Muscle layer of duodenum (tissue), 2 donors: ENCODE data around the gene TBC1D17.

Experiments
- H3K27ac ChIP-seq: one replicate; pipeline ENCODE4 v1.7.0; 2013; ENCODE audit warnings: mild to moderate bottlenecking, low read length
- H3K27me3 ChIP-seq: one replicate; pipeline ENCODE4 v1.7.0; 2013; ENCODE audit warnings: low read depth, mild to moderate bottlenecking, control low read depth, low read length
- H3K36me3 ChIP-seq, 2 donors: one replicate each; pipeline ENCODE4 v1.7.0; 2013; ENCODE audit warnings: low read length in 2 of 2, control low read depth in 1 of 2, mild to moderate bottlenecking in 1 of 2; ENCODE audit not compliant: insufficient read depth in 2 of 2, control insufficient read depth in 1 of 2
- H3K4me1 ChIP-seq, 2 donors: one replicate each; pipeline ENCODE4 v1.7.0; 2013; ENCODE audit warnings: low read length in 2 of 2, mild to moderate bottlenecking in 2 of 2, control low read depth in 1 of 2, moderate library complexity in 1 of 2; ENCODE audit not compliant: insufficient read depth in 2 of 2, control insufficient read depth in 1 of 2
- H3K4me3 ChIP-seq, 2 donors: one replicate each; pipeline ENCODE4 v1.7.0; 2013; ENCODE audit warnings: low read length in 2 of 2, low read depth in 1 of 2, mild to moderate bottlenecking in 1 of 2
- H3K9me3 ChIP-seq, 2 donors: one replicate each; pipeline ENCODE4 v1.7.0; 2013; ENCODE audit warnings: low read length in 2 of 2, control low read depth in 1 of 2, mild to moderate bottlenecking in 1 of 2; ENCODE audit not compliant: control insufficient read depth in 1 of 2
- donor health status: healthy.

Gene TBC1D17

DNA sequence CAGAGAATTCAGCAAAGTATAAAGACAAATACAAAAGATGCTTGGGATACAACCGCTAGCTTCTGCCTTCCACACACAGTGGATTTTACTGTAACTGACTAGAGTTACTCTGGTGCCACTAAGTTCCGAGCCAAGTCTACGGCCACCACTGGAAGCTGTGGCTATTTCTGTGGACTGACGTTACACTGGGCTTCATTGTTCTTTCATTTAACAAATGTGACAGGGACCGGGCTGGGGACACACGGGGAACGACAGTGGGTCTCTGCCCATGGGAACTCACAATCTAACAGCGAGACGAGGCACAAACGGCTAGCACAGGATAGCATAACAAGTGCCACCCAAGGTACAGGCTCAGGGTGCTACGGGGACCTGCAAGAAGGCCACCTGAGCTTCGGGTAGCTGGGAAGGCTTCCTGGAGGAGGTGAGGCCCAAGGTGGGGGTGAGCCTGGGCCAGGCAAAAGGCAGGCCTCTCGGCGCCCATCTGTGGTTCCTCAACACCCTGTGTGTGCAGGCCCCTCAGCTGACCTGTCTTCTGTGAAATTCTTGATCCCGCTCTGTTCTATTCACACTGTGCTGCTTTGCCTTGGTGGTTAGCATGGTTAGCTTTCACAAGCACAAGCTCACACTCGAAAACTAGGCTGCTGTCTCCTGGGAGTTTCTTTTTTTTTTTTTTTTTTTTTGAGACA lies 29.5 kb downstream of the TBC1D17 start:
- Histone ChIP-seq H3K9me3 (no peaks in the 10 kb centered on the region), H3K4me3 (no peak overlapping the region), H3K36me3 (peaks cover 7 to 38% of the 10 kb centered on the region in 2 donors), H3K27ac (no peak overlapping the region), H3K4me1 (peaks cover 3 to 9% of the 10 kb centered on the region in 2 donors), H3K27me3 (no peaks in the 10 kb centered on the region)

DNA sequence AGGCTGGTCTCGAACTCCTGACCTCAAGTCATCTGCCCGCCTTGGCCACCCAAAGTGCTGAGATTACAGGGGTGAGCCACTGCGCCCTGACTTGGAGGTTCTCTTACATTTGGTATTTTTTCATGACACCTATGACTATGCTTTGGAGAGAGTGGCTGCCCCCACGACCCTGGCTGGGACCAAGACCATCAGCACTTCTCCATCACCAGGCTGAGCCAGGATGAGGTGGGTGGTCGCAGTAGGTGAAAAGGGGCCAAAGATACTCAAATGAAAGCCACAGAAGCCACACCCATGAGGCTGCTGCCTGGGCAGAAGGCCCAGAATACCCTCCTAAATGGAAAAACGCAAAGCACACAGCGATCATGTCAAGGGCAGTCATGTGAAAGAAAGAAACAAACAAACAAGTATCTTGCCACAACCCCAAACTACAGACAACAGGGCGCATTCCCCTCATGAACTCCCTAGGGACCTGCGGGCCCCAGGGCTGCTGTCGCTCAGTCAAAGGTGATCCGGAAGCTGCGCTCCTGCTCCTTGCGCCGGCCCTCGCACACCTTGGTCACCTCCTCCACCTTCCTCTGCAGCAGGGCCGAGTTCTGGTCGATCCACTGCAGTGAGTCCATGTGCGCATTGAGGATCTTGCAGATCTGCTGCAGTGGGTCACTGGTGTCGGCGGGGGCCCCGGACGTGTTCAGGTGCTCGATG lies 30.4 kb downstream of the TBC1D17 start:
- Histone ChIP-seq H3K4me3 (no peak overlapping the region), H3K36me3 (peaks cover 7 to 38% of the 10 kb centered on the region in 2 donors), H3K4me1 (peaks cover 3 to 11% of the 10 kb centered on the region in 2 donors), H3K27me3 (no peaks in the 10 kb centered on the region), H3K27ac (no peak overlapping the region), H3K9me3 (no peaks in the 10 kb centered on the region)

DNA sequence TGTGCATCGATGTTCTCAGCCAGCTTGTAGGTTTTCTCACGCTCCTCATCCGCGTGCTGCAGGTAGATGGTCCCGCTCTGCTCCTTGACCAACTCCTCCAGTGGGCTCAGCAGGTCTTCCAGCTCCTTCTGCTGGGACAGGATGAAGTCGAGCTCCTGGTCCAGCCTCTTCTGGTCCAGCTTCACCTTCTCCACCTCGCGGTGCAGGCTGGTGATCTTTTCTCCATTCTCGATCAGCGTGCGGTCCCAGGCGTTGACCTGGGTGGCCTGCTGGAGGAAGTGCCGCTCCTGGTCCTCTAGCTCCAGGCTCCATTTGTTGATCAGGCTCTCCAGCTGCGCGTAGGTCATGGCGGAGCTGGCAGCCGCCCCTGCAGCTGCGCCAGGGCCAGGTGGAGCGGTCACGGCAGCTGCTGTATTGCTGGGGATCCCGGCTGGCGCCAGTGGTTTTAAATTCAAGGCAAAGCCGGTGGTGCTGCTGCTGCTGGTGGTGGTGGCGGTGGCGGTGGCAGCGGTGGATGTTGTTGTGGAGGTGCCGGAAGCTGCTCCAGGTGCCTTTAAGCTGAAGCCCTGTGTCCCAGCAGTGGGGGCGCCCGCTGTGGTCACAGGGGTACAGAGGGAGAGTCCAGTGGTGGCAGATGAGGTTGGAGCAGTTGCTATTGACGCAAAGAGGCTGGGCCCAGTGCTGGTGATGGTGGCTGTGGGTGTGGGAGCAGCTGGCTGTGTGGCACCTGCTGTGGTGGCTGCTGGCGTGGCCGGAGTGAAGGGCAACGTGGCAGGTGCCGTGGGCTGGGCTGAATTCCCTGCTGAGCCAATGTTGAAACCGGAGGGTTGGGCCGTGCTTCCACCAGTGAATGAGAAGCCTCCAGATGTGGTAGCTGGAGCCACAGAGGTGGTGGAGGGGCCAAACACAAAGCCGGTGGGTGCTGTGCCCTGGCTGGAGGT lies 31.2 kb downstream of the TBC1D17 start:
- Histone ChIP-seq H3K4me1 (peaks cover 3 to 13% of the 10 kb centered on the region in 2 donors), H3K27ac (no peak overlapping the region), H3K27me3 (no peaks in the 10 kb centered on the region), H3K36me3 (peaks cover 7 to 43% of the 10 kb centered on the region in 2 donors), H3K9me3 (no peaks in the 10 kb centered on the region), H3K4me3 (no peak overlapping the region)

DNA sequence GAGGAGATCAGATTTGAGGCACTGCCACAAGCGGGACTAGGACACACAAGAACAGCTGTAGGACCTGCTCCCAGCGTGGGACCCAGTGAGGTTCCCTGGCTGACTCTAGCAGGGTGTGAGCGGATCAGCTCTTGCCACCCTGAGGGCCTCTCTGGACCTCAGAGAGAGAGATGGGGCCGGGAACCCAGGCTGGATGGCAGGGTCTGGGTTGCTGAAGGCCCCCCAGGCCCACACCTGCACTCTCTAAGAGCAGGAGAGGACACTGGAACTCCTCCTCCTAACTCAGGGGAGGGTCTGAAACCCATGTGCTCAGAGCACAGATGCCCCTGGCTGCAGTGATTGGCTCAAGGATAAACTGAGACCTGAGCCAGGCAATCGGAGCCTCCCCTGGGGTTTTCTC lies 32.7 kb downstream of the TBC1D17 start:
- Histone ChIP-seq H3K27me3 (no peaks in the 10 kb centered on the region), H3K27ac (no peak overlapping the region), H3K36me3 (peaks cover 7 to 51% of the 10 kb centered on the region in 2 donors), H3K4me1 (peaks cover 3 to 13% of the 10 kb centered on the region in 2 donors), H3K9me3 (no peaks in the 10 kb centered on the region), H3K4me3 (no peak overlapping the region)

DNA sequence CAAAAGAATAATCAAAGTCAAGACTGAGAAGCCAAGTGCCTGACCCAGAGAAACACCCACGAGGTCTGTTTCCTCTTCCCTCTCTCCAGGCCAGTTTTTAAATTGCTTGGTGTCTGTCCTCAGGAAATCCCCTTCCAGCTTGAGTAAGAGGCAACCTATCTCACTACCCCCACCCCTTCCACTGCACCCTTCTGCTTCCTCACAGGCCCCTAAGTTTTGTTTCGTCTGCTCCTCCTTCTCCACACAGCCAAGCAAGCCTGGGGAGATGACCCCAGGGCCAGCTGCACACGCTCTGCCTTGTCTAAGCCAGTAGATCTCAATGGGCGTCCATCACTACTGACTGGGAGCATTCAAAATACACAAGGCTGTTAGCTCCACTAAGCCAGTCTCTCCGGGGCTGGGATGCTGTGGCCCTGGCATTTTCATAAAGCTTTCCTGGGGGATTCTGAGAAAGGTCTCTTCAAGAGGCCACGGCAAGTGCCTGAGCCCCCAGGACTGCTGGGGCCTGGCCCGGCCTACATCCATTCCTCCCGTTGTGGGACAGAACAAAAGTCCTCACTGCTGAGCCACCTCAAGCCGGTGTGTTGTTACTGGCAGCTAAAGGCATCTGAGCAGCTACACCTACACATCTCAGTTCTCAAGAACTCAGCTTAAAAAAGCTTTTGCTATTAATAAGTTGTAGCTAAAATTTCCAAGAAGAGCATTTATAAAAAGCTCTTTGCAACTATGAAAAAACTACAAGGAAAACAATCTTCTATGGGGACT lies 34.1 kb downstream of the TBC1D17 start:
- Histone ChIP-seq H3K27ac (no peak overlapping the region), H3K4me3 (no peak overlapping the region), H3K9me3 (no peaks in the 10 kb centered on the region), H3K4me1 (peaks cover 3 to 13% of the 10 kb centered on the region in 2 donors), H3K27me3 (no peaks in the 10 kb centered on the region), H3K36me3 (peaks cover 7 to 57% of the 10 kb centered on the region in 2 donors)

DNA sequence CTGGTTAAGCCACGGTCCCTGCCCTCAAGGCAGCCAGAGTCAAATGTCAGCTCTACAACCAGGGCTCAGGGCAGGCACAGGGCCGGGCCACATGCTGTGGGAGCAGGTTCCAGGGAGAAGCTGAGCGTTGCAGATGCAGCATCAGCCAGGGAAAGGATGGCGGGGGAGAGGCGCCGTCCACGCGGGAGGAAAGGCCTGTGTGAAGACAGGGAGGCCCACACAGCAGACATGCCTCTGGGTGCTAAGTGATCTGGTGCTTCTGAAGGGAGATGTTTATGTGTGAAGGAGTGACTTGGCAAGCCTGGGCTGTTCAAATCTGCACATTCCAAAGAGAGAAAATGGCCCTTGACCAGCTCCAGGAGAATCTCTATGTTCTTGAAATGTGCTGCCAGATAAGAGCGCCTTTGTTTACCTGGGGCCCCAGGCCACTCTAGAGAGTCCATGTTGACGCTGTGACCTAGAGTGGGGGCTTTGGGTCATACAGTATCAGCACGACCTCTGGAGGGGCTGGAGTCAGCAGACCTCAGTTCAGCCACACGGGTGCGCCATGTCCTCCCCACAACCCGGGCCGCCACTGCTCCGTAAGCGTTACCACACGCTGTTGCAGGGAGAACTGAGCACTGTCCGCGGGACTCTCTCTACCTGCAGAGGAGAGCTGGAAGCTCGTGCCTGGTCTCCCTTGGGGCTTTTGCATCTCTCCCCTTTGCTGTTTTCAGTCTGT lies 35.6 kb downstream of the TBC1D17 start:
- no peak overlapping the region for H3K27ac ChIP-seq
- peaks cover 3 to 45% of the 10 kb centered on the region in 2 donors for H3K36me3 ChIP-seq
- H3K9me3 ChIP-seq: no peaks in the 10 kb centered on the region
- H3K4me3 ChIP-seq: no peak overlapping the region
- H3K4me1 ChIP-seq: peaks cover 3 to 13% of the 10 kb centered on the region in 2 donors
- no peaks in the 10 kb centered on the region for H3K27me3 ChIP-seq

DNA sequence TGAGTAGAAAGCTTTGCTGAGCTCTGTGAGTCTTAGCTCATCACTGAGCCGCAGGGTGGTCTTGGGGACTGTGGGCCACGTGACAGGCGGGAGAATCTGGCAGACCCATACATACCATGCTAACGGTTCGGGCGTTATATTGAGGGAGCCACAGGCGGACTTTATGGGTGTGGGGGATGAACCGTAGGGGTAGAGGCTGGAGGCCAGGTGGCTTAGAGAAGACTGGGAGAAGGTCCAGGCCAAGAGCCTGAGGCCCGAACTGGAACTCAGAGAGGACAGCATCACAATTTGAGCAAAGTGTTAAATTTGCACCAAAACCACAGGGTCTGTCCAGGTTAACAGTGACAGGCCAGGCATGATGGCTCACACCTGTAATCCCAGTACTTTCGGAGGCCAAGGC lies 36.2 kb downstream of the TBC1D17 start:
- Histone ChIP-seq H3K27ac (no peak overlapping the region), H3K27me3 (no peaks in the 10 kb centered on the region), H3K36me3 (peaks cover 3 to 43% of the 10 kb centered on the region in 2 donors), H3K4me3 (no peak overlapping the region), H3K4me1 (peaks cover 3 to 13% of the 10 kb centered on the region in 2 donors), H3K9me3 (no peaks in the 10 kb centered on the region)

DNA sequence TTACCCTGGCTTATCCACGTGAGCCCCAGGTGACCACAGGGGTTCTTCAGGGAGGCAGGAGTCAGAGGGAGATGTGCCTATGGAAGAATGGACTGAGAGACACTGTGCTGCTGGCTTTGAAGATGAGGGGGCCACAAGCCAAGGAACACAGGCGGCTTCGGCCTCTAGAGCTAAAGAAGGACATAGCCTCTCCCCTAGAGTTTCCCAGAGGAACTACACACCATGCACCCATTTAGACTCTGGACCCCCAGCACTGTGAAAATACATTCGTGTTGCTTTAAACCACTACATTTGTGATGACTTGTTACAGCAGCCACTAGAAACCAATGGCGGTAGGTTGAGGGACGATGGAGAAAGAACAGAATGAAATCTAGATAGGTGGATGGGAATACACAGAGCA lies 37.8 kb downstream of the TBC1D17 start:
- Histone ChIP-seq H3K27ac (no peak overlapping the region), H3K36me3 (peaks cover 0 to 32% of the 10 kb centered on the region in 2 donors), H3K27me3 (no peaks in the 10 kb centered on the region), H3K4me1 (peaks cover 3 to 13% of the 10 kb centered on the region in 2 donors), H3K9me3 (no peaks in the 10 kb centered on the region), H3K4me3 (no peak overlapping the region)

DNA sequence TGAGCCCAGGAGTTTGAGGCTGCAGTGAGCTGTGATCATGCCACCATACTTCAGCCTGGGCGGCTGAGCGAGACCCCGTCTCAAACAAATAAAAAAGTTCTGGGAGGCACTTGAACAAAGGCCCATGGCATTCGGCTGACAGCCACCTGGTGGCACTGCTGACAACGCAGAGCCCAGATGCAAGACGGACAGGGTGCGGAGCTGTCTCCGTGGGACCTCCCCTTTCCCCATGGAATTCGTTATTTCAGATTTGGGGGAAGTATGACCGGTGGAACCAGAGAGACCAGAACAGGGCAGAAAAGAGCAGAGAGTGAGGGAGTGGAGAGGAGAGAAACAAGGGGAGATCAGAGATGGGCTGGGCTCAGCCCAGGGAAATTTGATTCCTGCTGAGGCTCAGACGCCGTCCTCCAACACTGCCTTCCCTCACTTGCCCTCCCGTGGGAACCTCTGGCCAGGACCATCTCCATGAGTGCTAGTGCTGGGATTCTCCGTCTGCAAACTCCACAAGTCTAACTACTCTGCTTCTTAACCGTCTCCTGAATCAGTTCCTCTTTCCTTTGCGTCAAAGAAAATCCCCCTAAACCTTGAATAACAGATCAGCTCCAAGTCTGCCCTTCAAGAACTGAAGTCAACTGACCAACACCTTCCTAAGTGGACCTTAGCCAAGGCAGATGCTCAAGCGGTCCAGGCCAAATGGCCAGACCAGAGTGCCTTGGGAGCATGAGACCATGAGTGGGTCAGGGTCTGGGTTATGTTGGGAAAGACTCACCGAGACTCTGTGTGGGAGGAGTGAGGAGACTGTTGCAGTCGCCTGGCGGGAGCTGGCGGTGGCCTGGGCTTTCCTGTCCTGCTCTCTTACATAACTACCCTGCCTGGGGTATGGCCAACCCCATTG lies 39.6 kb downstream of the TBC1D17 start:
- H3K36me3 ChIP-seq: peaks cover 0 to 46% of the 10 kb centered on the region in 2 donors
- peaks cover 0 to 4% of the 10 kb centered on the region in 2 donors for H3K4me1 ChIP-seq
- H3K27me3 ChIP-seq: no peaks in the 10 kb centered on the region
- no peak overlapping the region for H3K27ac ChIP-seq
- H3K4me3 ChIP-seq: no peak overlapping the region
- H3K9me3 ChIP-seq: no peaks in the 10 kb centered on the region
